OCI-LY1 (cell line): ENCODE data around the gene NLRP6.

ENCODE experiments used
- H2AFZ ChIP-seq: fragments of 200-600 bp; sonication (generic), shearing (Covaris generic); 2 replicates; pipeline ENCODE4 v1.6.0; 2014; ENCODE audit warnings: antibody characterized with exemption, mild to moderate bottlenecking, low read length
- H3F3A ChIP-seq: fragments of 200-600 bp; sonication (generic), shearing (Covaris generic); 2 replicates; pipeline ENCODE4 v1.6.0; 2014; ENCODE audit warnings: mild to moderate bottlenecking, antibody characterized with exemption, low read length, moderate library complexity; ENCODE audit not compliant: insufficient read depth
- H3K27ac ChIP-seq: fragments of 200-600 bp; sonication (generic); 2 replicates; pipeline ENCODE4 v1.5.1; 2014; ENCODE audit warnings: low read length, mixed run types, mild to moderate bottlenecking, low read depth; ENCODE audit not compliant: poor library complexity, severe bottlenecking
- H3K27me3 ChIP-seq: fragments of 200-600 bp; sonication (generic); 2 replicates; pipeline ENCODE4 v1.6.0; 2014; ENCODE audit warnings: antibody characterized with exemption, mild to moderate bottlenecking, low read length, moderate library complexity; ENCODE audit not compliant: insufficient read depth
- H3K36me3 ChIP-seq: fragments of 200-600 bp; sonication (generic); 2 replicates; pipeline ENCODE4 v1.6.1; 2014; ENCODE audit warnings: mild to moderate bottlenecking, antibody characterized with exemption, low read length, moderate library complexity, mixed read lengths; ENCODE audit not compliant: insufficient read depth
- H3K4me1 ChIP-seq: fragments of 200-600 bp; sonication (generic); 2 replicates; pipeline ENCODE4 v1.5.1; 2014; ENCODE audit warnings: mild to moderate bottlenecking, low read length, moderate library complexity; ENCODE audit not compliant: insufficient read depth, severe bottlenecking
- H3K4me2 ChIP-seq: fragments of 200-600 bp; sonication (generic), shearing (Covaris generic); 2 replicates; pipeline ENCODE4 v1.6.1; 2014; ENCODE audit warnings: low read length
- H3K4me3 ChIP-seq: fragments of 200-600 bp; sonication (generic); 2 replicates; pipeline ENCODE4 v1.5.1; 2014; ENCODE audit warnings: low read length, low read depth, mild to moderate bottlenecking, mixed read lengths; ENCODE audit not compliant: poor library complexity, severe bottlenecking
- H3K79me2 ChIP-seq: fragments of 200-600 bp; shearing (Covaris generic); 2 replicates; pipeline ENCODE4 v1.6.1; 2016; ENCODE audit warnings: mixed run types, low read length, mixed read lengths; ENCODE audit not compliant: insufficient read depth
- H3K9ac ChIP-seq: fragments of 200-600 bp; sonication (generic), shearing (Covaris generic); 2 replicates; pipeline ENCODE4 v1.6.1; 2014; ENCODE audit warnings: mild to moderate bottlenecking, low read length, mixed read lengths
- H3K9me2 ChIP-seq: fragments of 200-600 bp; sonication (generic), shearing (Covaris generic); 2 replicates; pipeline ENCODE4 v1.6.1; 2014; ENCODE audit warnings: low read depth, mild to moderate bottlenecking, low read length, mixed read lengths
- H3K9me3 ChIP-seq: fragments of 200-600 bp; shearing (Covaris generic); 2 replicates; pipeline ENCODE4 v1.6.1; 2014; ENCODE audit warnings: low read length, mixed read lengths
- H4K20me1 ChIP-seq: fragments of 200-600 bp; sonication (generic), shearing (Covaris generic); 2 replicates; pipeline ENCODE4 v1.6.0; 2016; ENCODE audit warnings: mild to moderate bottlenecking, low read length; ENCODE audit not compliant: insufficient read depth
- CTCF ChIP-seq: fragments of 200-600 bp; sonication (generic), shearing (Covaris generic); IDR thresholded peaks from 2 replicates; pipeline ENCODE4 v1.5.1; 2017; ENCODE audit warnings: mild to moderate bottlenecking, antibody characterized with exemption, low read length, moderate library complexity, mixed read lengths
- EZH2 ChIP-seq: fragments of 200-600 bp; sonication (generic), shearing (Covaris generic); IDR thresholded peaks from 2 replicates; pipeline ENCODE4 v1.8.0; 2017; ENCODE audit warnings: borderline replicate concordance, mixed run types, mild to moderate bottlenecking, antibody characterized with exemption, low read length, moderate library complexity, mixed read lengths

Gene NLRP6

GRCh38 chr11:278001-278951 lies at the start of gene NLRP6:
TSS of gene NLRP6 (plus strand) at chr11:278407. CDS start at chr11:278570, 163 bp downstream.
- Histone ChIP-seq H3K4me2 (no peak within 1 kb of the TSS), H3K36me3 (no peaks in the 10 kb centered on the region)
- TF ChIP-seq CTCF (no peak), EZH2 (no peak)

DNA sequence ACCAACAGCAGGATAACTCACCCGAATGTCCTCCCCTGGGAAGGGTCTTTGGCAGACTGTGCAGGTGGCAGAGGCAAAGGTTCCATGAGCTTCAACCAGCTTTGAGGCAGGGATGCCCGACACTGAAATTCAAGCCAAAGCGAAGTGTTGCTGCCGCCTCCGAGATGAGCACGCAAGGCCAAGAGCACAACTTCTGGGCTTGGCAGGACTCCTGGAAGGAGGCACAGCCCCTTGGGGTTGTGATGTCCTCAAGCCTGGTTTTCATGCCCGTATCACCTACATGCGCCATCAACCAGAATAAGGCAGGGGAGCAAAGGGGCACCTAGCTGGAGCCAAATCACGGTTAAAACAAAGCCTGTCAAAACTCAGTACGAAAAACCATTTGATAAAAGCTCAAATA lies 47.8 kb upstream of the NLRP6 start:
- Histone ChIP-seq H3K4me3 (no peak overlapping the region), H2AFZ (no peak overlapping the region), H3F3A (no peaks in the 10 kb centered on the region), H4K20me1 (no peaks in the 10 kb centered on the region), H3K79me2 (no peaks in the 10 kb centered on the region), H3K9ac (no peak overlapping the region), H3K4me1 (peaks cover 5% of the 10 kb centered on the region), H3K27me3 (no peaks in the 10 kb centered on the region), H3K9me2 (no peaks in the 10 kb centered on the region), H3K36me3 (peaks cover 5% of the 10 kb centered on the region; the same call in 1 of the 2 replicates), H3K9me3 (no peaks in the 10 kb centered on the region), H3K27ac (no peak overlapping the region), H3K4me2 (no peak overlapping the region)
- TF ChIP-seq EZH2 (no peak), CTCF (no peak)

More at GRCh38 chr11:278001-278951, at the start of gene NLRP6:
- H2AFZ ChIP-seq = no peak within 1 kb of the TSS
- no peaks in the 10 kb centered on the region; the same call in 1 of the 2 replicates for H3F3A ChIP-seq
- no peaks in the 10 kb centered on the region for H4K20me1 ChIP-seq
- peaks cover 10% of the 10 kb centered on the region for H3K4me1 ChIP-seq
- H3K9ac ChIP-seq = no peak within 1 kb of the TSS
- H3K27ac ChIP-seq = no peak within 1 kb of the TSS
- no peaks in the 10 kb centered on the region for H3K9me2 ChIP-seq
- H3K27me3 ChIP-seq = no peaks in the 10 kb centered on the region
- H3K79me2 ChIP-seq = no peaks in the 10 kb centered on the region
- peaks cover 6% of the 10 kb centered on the region; the same call in 1 of the 2 replicates for H3K9me3 ChIP-seq
- no peak within 1 kb of the TSS for H3K4me3 ChIP-seq

- H2AFZ ChIP-seq = no peak overlapping the region
- TF ChIP-seq CTCF = no peak
- no peak for TF ChIP-seq EZH2
- H3K9me3 ChIP-seq = no peaks in the 10 kb centered on the region
- no peaks in the 10 kb centered on the region for H3K27me3 ChIP-seq
- peaks cover 11% of the 10 kb centered on the region for H3K79me2 ChIP-seq
- H4K20me1 ChIP-seq = no peaks in the 10 kb centered on the region
- H3K4me1 ChIP-seq = peaks cover 15% of the 10 kb centered on the region
- H3F3A ChIP-seq = no peaks in the 10 kb centered on the region
- no peak overlapping the region for H3K4me2 ChIP-seq
- H3K9ac ChIP-seq = no peak overlapping the region
- no peaks in the 10 kb centered on the region for H3K9me2 ChIP-seq
- no peak overlapping the region for H3K4me3 ChIP-seq
- peaks cover 6% of the 10 kb centered on the region; the same call in 1 of the 2 replicates for H3K36me3 ChIP-seq
- H3K27ac ChIP-seq = no peak overlapping the region
These were observed 45.2 kb upstream of the NLRP6 start for GRCh38 chr11:232783-233565.
